ENCODE data around the gene SDHA.

DNA sequence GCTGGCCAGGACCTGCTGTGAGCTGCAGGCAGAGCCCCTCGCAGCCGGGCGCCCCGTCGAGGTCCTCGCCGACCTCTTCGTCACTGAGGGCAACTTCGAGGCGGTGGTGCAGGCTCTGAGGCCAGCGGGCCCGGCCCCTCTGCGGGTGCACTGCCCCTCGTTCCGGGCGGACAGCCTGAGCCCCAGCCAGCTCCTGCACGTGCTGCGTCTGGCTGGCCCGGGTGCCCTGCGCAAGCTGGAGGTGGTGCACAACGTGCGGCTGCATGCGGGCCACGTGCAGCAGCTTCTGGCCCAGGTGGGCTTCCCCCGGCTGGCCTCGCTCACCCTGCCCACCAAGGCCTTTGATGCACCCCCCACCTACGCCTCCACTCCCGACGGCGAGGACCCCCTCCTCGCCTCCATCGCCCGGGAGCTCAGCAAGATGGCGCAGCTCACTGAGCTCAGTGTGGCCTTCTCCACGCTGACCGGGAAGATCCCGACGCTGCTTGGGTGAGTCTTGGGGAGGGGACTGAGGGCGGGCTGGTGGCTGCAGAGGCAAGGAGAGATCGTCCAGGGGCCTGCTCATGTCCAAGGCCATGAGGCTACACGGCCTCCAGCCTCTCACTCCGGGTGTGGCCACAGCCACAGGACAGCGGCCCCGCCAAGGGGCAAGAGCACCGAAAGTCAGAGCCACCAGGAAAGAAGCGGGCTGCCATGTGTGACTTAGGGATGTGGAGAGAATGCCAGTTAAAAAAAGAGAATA lies 26.0 kb upstream of the SDHA start:
- TF ChIP-seq CTCF (IDR thresholded peaks at IDR 0.05; ENCODE audit: low read depth, low read length) (no peak), EZH2phosphoT487 (IDR thresholded peaks at IDR 0.05; ENCODE audit: low read depth) (no peak)

Data from OCI-LY3 (cell line).